IMR-90 (cell line): Measurements from ENCODE around the gene MAN2A2. TPM values are rescaled to one million over a fixed set of nuclear protein-coding genes. Genes with fewer than 3 reads are reported as not detected.

Experiments
- ATAC-seq: fragments of 200-7000 bp; cut with Tn5 transposase; 2 replicates; pipeline ENCODE4 v1.9.1; 2020; ENCODE audit warnings: low read depth, mild to moderate bottlenecking, moderate library complexity
- BruUV-seq: library from RNA; stranded (reverse); fragments of 400-500 nt; replicated peaks from 2 replicates; lab custom pipeline; 2021; lab: Mats Ljungman, UMichigan
- CTCF ChIA-PET: fragments of 300-600 bp; formaldehyde crosslinking; extraction: SDS; loops from one replicate; lab custom pipeline; 2021; ENCODE audit warnings: antibody characterized with exemption; lab: Yijun Ruan, JAX
- POLR2A ChIA-PET: fragments of 300-600 bp; sonication (Branson Sonifier 250); formaldehyde crosslinking; loops from one replicate; lab custom pipeline; 2022; ENCODE audit warnings: antibody characterized with exemption; ENCODE audit not compliant: unreplicated experiment; lab: Charles Lee
- DNase-seq: peaks from one replicate; pipeline ENCODE4 v3.0.0; 2013
- H2AFZ ChIP-seq: replicated peaks from 2 replicates; pipeline ENCODE3; 2013; ENCODE audit warnings: low read length, mild to moderate bottlenecking; ENCODE audit not compliant: poor library complexity
- H2AK5ac ChIP-seq: 2 replicates; pipeline ENCODE4 v1.6.1; 2013; ENCODE audit warnings: low read depth, low read length, inconsistent platforms
- H2AK9ac ChIP-seq: replicated peaks from 2 replicates; pipeline ENCODE3; 2013; ENCODE audit warnings: mild to moderate bottlenecking, low read depth, low read length, moderate library complexity; ENCODE audit not compliant: poor library complexity
- H2BK120ac ChIP-seq: 2 replicates; pipeline ENCODE4 v1.6.1; 2013; ENCODE audit warnings: low read depth, low read length, inconsistent platforms
- H2BK15ac ChIP-seq: 3 replicates; pipeline ENCODE4 v1.6.1; 2013; ENCODE audit warnings: low read depth, low read length, inconsistent platforms
- H2BK20ac ChIP-seq: 2 replicates; pipeline ENCODE4 v1.6.1; 2013; ENCODE audit warnings: low read depth, mild to moderate bottlenecking, inconsistent platforms, low read length, moderate library complexity
- H2BK5ac ChIP-seq: 2 replicates; pipeline ENCODE4 v1.6.1; 2013; ENCODE audit warnings: mild to moderate bottlenecking, low read depth, low read length, inconsistent platforms; ENCODE audit not compliant: poor library complexity, severe bottlenecking
- H3K14ac ChIP-seq: replicated peaks from 2 replicates; pipeline ENCODE4 v1.6.1; 2013; ENCODE audit warnings: low read depth, low read length, inconsistent platforms
- H3K18ac ChIP-seq: 2 replicates; pipeline ENCODE4 v1.6.1; 2013; ENCODE audit warnings: low read depth, low read length, control low read depth
- H3K23ac ChIP-seq: 2 replicates; pipeline ENCODE4 v1.6.1; 2013; ENCODE audit warnings: low read depth, low read length, inconsistent platforms
- H3K27ac ChIP-seq: 2 replicates; pipeline ENCODE4 v1.5.1; 2013; ENCODE audit warnings: mild to moderate bottlenecking, control low read depth, low read length; ENCODE audit not compliant: insufficient read depth
- H3K27me3 ChIP-seq: 2 replicates; pipeline ENCODE4 v1.6.1; 2013; ENCODE audit warnings: low read length; ENCODE audit not compliant: control insufficient read depth, insufficient read depth
- H3K36me3 ChIP-seq: 2 replicates; pipeline ENCODE4 v1.6.1; 2013; ENCODE audit warnings: low read length, mixed read lengths; ENCODE audit not compliant: control insufficient read depth, insufficient read depth
- H3K4ac ChIP-seq: 2 replicates; pipeline ENCODE4 v1.6.1; 2013; ENCODE audit warnings: low read depth, low read length, inconsistent platforms
- H3K4me1 ChIP-seq: 2 replicates; pipeline ENCODE4 v1.6.1; 2013; ENCODE audit warnings: low read length, mixed read lengths; ENCODE audit not compliant: control insufficient read depth, insufficient read depth
- H3K4me2 ChIP-seq: 2 replicates; pipeline ENCODE4 v1.6.1; 2013; ENCODE audit warnings: low read depth, mild to moderate bottlenecking, control low read depth, low read length, moderate library complexity
- H3K4me3 ChIP-seq: 2 replicates; pipeline ENCODE4 v1.5.1; 2013; ENCODE audit warnings: low read depth, mild to moderate bottlenecking, control low read depth, low read length, moderate library complexity; ENCODE audit not compliant: insufficient read depth
- H3K56ac ChIP-seq: 2 replicates; pipeline ENCODE4 v1.6.1; 2013; ENCODE audit warnings: low read length, inconsistent platforms; ENCODE audit not compliant: insufficient read depth; ENCODE audit errors: extremely low read depth
- H3K79me1 ChIP-seq, 2 experiments: 2 replicates each; pipeline ENCODE4 v1.6.1; 2013; ENCODE audit warnings: low read length in 2 of 2, inconsistent platforms in 1 of 2, low read depth in 1 of 2
- H3K9ac ChIP-seq: 2 replicates; pipeline ENCODE4 v1.6.1; 2013; ENCODE audit warnings: low read depth, low read length, control low read depth
- H3K9me1 ChIP-seq: 2 replicates; pipeline ENCODE4 v1.6.1; 2013; ENCODE audit warnings: low read length, inconsistent platforms; ENCODE audit not compliant: insufficient read depth
- H3K9me3 ChIP-seq: 2 replicates; pipeline ENCODE4 v1.6.1; 2013; ENCODE audit warnings: low read length; ENCODE audit not compliant: control insufficient read depth, insufficient read depth
- H4K20me1 ChIP-seq: 2 replicates; pipeline ENCODE4 v1.6.1; 2013; ENCODE audit warnings: low read length, inconsistent platforms; ENCODE audit not compliant: insufficient read depth
- H4K5ac ChIP-seq: 2 replicates; pipeline ENCODE4 v1.6.1; 2013; ENCODE audit warnings: mild to moderate bottlenecking, low read depth, low read length, control low read depth
- H4K8ac ChIP-seq, 2 experiments: 2 replicates each; pipeline ENCODE4 v1.6.1; 2013; ENCODE audit warnings: low read depth in 2 of 2, low read length in 2 of 2, control low read depth in 1 of 2, inconsistent platforms in 1 of 2
- H4K91ac ChIP-seq: 2 replicates; pipeline ENCODE4 v1.6.1; 2013; ENCODE audit warnings: low read depth, low read length, inconsistent platforms; ENCODE audit not compliant: insufficient read depth
- BHLHE40 ChIP-seq: fragments of 150-350 bp; IDR thresholded peaks from 2 replicates; pipeline ENCODE4 v1.6.1; 2016; ENCODE audit warnings: mild to moderate bottlenecking, low read depth, low read length
- CEBPB ChIP-seq: IDR thresholded peaks from 2 replicates; pipeline ENCODE4 v1.6.1; 2012; ENCODE audit warnings: low read depth, low read length, improper control_type of control experiment
- CTCF ChIP-seq: conservative IDR thresholded peaks from 2 replicates; pipeline ENCODE4 v1.5.1; 2012; ENCODE audit warnings: mild to moderate bottlenecking, low read depth, low read length, improper control_type of control experiment
- MAZ ChIP-seq: IDR thresholded peaks from 2 replicates; pipeline ENCODE4 v1.6.1; 2012; ENCODE audit warnings: low read depth, mild to moderate bottlenecking, low read length, improper control_type of control experiment, moderate library complexity, borderline replicate concordance
- MXI1 ChIP-seq: IDR thresholded peaks from 2 replicates; pipeline ENCODE4 v1.6.1; 2012; ENCODE audit warnings: low read depth, mild to moderate bottlenecking, low read length, moderate library complexity, borderline replicate concordance
- NFE2L2 ChIP-seq: fragments of 150-350 bp; IDR thresholded peaks from 2 replicates; pipeline ENCODE4 v1.6.1; 2016; ENCODE audit warnings: low read depth, mild to moderate bottlenecking, low read length
- POLR2A ChIP-seq: IDR thresholded peaks from 2 replicates; pipeline ENCODE4 v1.6.1; 2012; ENCODE audit warnings: mild to moderate bottlenecking, low read depth, low read length
- RCOR1 ChIP-seq: IDR thresholded peaks from 2 replicates; pipeline ENCODE4 v1.6.1; 2012; ENCODE audit warnings: mild to moderate bottlenecking, low read length, improper control_type of control experiment; ENCODE audit not compliant: insufficient replicate concordance
- RFX5 ChIP-seq: IDR thresholded peaks from 2 replicates; pipeline ENCODE4 v1.8.0; 2012; ENCODE audit warnings: low read depth, mild to moderate bottlenecking, low read length, moderate library complexity
- WGBS, 2 experiments: methylation state at CpG; one replicate each; pipeline versions ENCODE4 v1.1.5 to v1.1.7; 2013; ENCODE audit warnings: missing lambda C conversion rate in 2 of 2; ENCODE audit not compliant: insufficient read length in 1 of 2; ENCODE audit errors: extremely low coverage in 2 of 2; 5-methylcytosine and 5-hydroxymethylcytosine counted together
- dilution Hi-C: fragments of 300-500 bp; cut with HindIII; formaldehyde crosslinking; loops from one replicate; pipeline ENCODE4 v1.14.3; 2018; ENCODE audit warnings: low sequenced_read_pairs; ENCODE audit not compliant: unreplicated experiment
- in situ Hi-C: fragments of 300-500 bp; cut with MboI; formaldehyde crosslinking; loops from 3 replicates; pipeline ENCODE4 v1.14.3; 2019; ENCODE audit warnings: low sequenced_read_pairs, inconsistent platforms, mixed read lengths
- intact Hi-C: fragments of 100-400 bp; cut with micrococcal nuclease; formaldehyde crosslinking; loops from 2 replicates; pipeline ENCODE4 v1.10.0; 2022
- polyA plus RNA-seq, 3 experiments: library from polyadenylated mRNA; depleted of rRNA; stranded (reverse); fragments of >200 nt; gene quantifications; 2 replicates each; pipeline ENCODE4 v1.2.3, GENCODE V29; 2012; ENCODE audit warnings: low replicate concordance in 1 of 3
- total RNA-seq: library from RNA; depleted of rRNA; stranded (reverse); fragments of >200 nt; gene quantifications from 2 replicates; pipeline ENCODE4 v1.2.3, GENCODE V29; 2012
- TF ChIP-seq, protein P1 (sequence below): fragments of 150-350 bp; IDR thresholded peaks from 2 replicates; pipeline ENCODE4 v1.6.1; 2017; ENCODE audit warnings: mild to moderate bottlenecking, antibody characterized with exemption, low read length, low read depth

Gene MAN2A2
- total and polyA plus RNA-seq, 2 of the 4 experiments (the other 2 are of a cell fraction): 3.4 to 52.5 TPM

- no peak for TF ChIP-seq CEBPB
Measured at GRCh38 chr15:90953947-90954711, 51.0 kb downstream of the MAN2A2 start (continued).

DNA sequence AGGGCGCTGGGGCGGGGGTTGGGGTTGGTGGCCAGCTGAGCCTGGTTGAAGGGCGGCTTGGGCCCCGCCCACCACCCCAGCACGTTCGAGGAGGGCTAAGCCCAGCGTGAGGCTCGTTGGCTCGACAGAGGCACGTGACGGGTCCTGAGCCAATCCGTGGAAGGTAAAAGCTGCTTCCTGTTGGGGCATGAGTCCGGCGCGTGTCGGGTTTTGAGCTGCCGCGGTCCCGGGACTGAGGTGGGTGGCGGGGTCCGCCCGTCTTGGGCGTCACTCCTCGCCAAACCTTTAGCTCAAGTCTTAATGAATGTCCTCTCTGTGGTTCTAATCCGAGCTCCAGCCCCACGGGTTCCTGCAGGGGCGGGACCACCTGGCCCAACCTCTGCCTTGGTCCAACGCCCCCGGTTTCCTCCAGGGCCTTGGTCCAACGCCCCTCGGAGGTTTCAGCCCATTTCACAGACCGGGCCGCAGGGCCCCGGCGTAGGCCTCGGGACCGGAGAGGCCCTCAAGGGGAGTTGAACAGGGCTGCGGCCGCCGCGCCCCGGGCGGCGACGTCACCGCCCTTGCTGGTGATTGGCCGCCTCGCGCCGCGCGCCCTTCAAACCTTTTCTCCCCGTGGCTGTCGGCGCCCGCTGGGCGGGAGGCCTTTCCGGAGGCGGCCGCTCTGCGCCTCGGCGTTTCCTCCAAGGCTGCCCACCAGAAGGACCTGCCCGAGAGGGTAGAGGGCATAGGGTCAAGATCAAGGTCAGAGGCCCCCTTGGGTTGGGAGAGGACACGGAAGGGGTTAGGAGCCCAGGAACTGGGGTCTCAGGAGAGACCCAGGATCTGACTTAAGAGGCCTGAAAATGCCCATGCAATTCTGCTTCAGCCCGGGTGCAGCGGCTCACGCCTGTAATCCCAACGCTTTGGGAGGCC lies 51.9 kb downstream of the MAN2A2 start, which contains the start of gene RCCD1:
RCCD1 (plus strand) TSS at position 173 of the 912 bp plus-strand sequence. CDS start 1,851 bp downstream, outside the sequence.
- no TSS peak for BruUV-seq
- H3K27me3 ChIP-seq: no peaks in the 10 kb centered on the region
- H4K91ac ChIP-seq: peak within 1 kb of the TSS; percentile 73
- WGBS, 2 experiments: 2% methylated on average over 36 of the region's 69 CpGs; no CpG with 5 or more reads in 1 of the 2 experiments
- peak within 1 kb of the TSS; percentile 87 for H3K4me2 ChIP-seq
- H3K9me3 ChIP-seq: no peaks in the 10 kb centered on the region
- intact Hi-C loops (no loop called here), in situ Hi-C loops (loop anchor here (10.0 kb wide), 1 partner anchor 320 kb away; no protein-coding TSS in a partner anchor), dilution Hi-C loops (no loop called here)
- H3K4me3 ChIP-seq: peak within 1 kb of the TSS; percentile 69
- ATAC-seq (peak; percentile 88), DNase-seq (peak; percentile 93)
- H3K36me3 ChIP-seq: peaks cover 32% of the 10 kb centered on the region
- ChIA-PET POLR2A (interaction anchor here (1.0 kb wide), 1 partner anchor 9 kb away, joined by 4 read pairs; no protein-coding TSS in a partner anchor), CTCF (interaction anchor here (1.0 to 2.2 kb wide), 3 partner anchors 11 to 33 kb away, joined by 3 to 6 read pairs (median 5); no protein-coding TSS in a partner anchor)
- peaks cover 6% of the 10 kb centered on the region for H3K4me1 ChIP-seq
- peak within 1 kb of the TSS; percentile 64; the same call in 1 of the 2 replicates for H3K56ac ChIP-seq
- H4K8ac ChIP-seq: peak within 1 kb of the TSS; percentile 68 to 90
- H3K23ac ChIP-seq: peak within 1 kb of the TSS; percentile 66
- H3K18ac ChIP-seq: peak within 1 kb of the TSS; percentile 7; the same call in 1 of the 2 replicates
- no peaks in the 10 kb centered on the region for H4K20me1 ChIP-seq
- no peak within 1 kb of the TSS for H2BK20ac ChIP-seq
- peaks cover 6 to 27% of the 10 kb centered on the region in 2 experiments; a peak in 3 of 4 replicates for H3K79me1 ChIP-seq
- no peak within 1 kb of the TSS for H4K5ac ChIP-seq
- H2BK15ac ChIP-seq: no peak within 1 kb of the TSS
- H2BK120ac ChIP-seq: peak within 1 kb of the TSS; percentile 35; the same call in 1 of the 2 replicates
- peak within 1 kb of the TSS; percentile 85 for H3K4ac ChIP-seq
- no peaks in the 10 kb centered on the region for H3K9me1 ChIP-seq
- TF ChIP-seq MAZ (peak; percentile 35; the same call in 1 of the 2 replicates), BHLHE40 (peak; percentile 89), MXI1 (peak; percentile 91), NFE2L2 (no peak), RCOR1 (peak; percentile 56), CTCF (no peak), RFX5 (no peak), POLR2A (peak; percentile 79)
- TF ChIP-seq, protein P1, sequence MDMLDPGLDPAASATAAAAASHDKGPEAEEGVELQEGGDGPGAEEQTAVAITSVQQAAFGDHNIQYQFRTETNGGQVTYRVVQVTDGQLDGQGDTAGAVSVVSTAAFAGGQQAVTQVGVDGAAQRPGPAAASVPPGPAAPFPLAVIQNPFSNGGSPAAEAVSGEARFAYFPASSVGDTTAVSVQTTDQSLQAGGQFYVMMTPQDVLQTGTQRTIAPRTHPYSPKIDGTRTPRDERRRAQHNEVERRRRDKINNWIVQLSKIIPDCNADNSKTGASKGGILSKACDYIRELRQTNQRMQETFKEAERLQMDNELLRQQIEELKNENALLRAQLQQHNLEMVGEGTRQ: peak; percentile 98
- H3K27ac ChIP-seq: peak within 1 kb of the TSS; percentile 54
- peak within 1 kb of the TSS; percentile 86 for H3K14ac ChIP-seq
- H2BK5ac ChIP-seq: peak within 1 kb of the TSS; percentile 30
- H3K9ac ChIP-seq: peak within 1 kb of the TSS; percentile 50
- peak within 1 kb of the TSS; percentile 91 for H2AK9ac ChIP-seq
- H2AFZ ChIP-seq: peak within 1 kb of the TSS; percentile 95
- no peak within 1 kb of the TSS for H2AK5ac ChIP-seq
